Measurements from ENCODE around the gene BSG.
"Not testable (repeated sequence)": the region's sequence is repeated elsewhere in the genome, so short reads cannot be mapped to it uniquely, and the experiment has no call there.

BSG gene

DNA sequence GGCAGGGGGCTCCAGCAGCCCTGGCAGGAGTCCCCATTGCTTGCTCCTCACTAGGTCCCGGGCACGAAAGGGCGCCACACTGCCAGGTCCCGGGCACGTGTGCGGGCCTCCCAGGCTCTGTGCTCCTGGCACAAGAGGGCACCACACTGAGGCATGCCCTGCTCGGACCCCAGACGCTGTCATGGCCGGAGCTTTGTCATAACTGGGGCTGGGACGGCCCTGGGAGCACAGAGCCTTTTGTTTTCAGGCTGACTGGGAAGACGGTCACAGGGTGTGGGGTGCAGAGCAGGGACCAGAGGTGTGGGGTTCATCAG, 7.4 kb downstream of the BSG start:
- no peak for DNase-seq (ENCODE audit: low read depth in 1 of 2, low spot score in 1 of 2)
- in situ Hi-C loops (cut with HindIII; ENCODE audit: low pct_unique_long_range_greater_than_20kb, low sequenced_read_pairs), result no loop called here
- no peak for TF ChIP-seq JUND (IDR thresholded peaks at IDR 0.05; ENCODE audit: low read depth)

DNA sequence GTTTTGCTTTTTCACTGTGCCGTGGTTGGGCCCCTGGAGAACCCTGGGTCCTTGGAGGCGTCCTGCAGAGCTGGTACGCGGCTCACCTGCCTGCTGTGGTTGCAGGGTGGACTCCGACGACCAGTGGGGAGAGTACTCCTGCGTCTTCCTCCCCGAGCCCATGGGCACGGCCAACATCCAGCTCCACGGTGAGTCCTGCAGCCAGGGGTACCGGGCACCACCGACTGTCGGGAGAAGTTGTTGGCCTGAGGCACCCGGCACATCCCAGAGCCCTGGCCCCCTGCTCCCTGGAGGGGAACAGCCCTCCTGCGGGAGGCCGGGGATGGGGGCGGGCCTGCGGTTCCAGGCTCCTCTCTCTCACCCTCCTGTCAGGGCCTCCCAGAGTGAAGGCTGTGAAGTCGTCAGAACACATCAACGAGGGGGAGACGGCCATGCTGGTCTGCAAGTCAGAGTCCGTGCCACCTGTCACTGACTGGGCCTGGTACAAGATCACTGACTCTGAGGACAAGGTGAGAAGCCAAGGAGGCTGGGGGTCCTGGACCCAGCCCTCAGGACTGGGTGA, 8.0 kb downstream of the BSG start:
- TF ChIP-seq JUND (IDR thresholded peaks at IDR 0.05; ENCODE audit: low read depth), result no peak
- DNase-seq (ENCODE audit: low read depth in 1 of 2, low spot score in 1 of 2), result no peak
- in situ Hi-C loops (cut with HindIII; ENCODE audit: low pct_unique_long_range_greater_than_20kb, low sequenced_read_pairs), result no loop called here

DNA sequence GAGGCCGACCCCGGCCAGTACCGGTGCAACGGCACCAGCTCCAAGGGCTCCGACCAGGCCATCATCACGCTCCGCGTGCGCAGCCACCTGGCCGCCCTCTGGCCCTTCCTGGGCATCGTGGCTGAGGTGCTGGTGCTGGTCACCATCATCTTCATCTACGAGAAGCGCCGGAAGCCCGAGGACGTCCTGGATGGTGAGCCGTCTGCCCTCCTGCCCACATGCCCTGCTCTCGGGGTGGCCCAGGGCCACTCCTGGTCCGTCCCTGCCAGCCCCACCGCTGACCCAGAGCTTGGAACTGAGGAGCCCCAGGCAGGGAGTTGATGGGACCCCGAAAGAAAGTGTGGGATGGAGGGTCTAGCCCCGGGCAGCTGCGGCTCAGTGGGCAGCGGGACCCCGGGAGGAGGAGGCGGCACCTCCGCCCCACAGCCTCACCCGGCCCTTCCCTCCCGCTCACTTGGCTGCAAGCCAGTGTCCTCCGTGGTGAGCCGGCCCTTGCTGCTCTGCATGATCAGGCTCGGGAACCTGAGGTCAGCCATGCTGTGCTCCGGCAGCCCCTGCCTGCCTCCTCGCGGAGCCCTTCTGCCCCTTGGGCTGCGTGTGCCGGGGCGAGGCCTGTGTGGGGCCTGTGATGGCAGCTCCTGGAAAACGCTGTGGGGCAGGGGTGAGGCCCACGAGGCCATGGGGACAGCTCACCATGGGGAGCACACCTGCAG, 9.2 kb downstream of the BSG start:
- in situ Hi-C loops (cut with HindIII; ENCODE audit: low pct_unique_long_range_greater_than_20kb, low sequenced_read_pairs), result no loop called here
- no peak for TF ChIP-seq JUND (IDR thresholded peaks at IDR 0.05; ENCODE audit: low read depth)
- DNase-seq (ENCODE audit: low read depth in 1 of 2, low spot score in 1 of 2), result no peak

DNA sequence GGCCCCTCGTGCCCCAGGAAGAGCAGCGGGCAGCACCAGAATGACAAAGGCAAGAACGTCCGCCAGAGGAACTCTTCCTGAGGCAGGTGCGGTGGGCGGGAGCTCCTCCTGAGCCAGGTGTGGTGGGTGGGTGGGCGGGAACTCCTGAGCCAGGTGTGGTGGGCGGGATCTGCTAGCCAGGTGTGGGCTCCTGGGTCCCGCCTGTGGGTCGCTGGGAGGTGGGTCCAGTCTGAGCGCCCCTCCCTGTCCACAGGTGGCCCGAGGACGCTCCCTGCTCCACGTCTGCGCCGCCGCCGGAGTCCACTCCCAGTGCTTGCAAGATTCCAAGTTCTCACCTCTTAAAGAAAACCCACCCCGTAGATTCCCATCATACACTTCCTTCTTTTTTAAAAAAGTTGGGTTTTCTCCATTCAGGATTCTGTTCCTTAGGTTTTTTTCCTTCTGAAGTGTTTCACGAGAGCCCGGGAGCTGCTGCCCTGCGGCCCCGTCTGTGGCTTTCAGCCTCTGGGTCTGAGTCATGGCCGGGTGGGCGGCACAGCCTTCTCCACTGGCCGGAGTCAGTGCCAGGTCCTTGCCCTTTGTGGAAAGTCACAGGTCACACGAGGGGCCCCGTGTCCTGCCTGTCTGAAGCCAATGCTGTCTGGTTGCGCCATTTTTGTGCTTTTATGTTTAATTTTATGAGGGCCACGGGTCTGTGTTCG, 10.3 kb downstream of the BSG start:
- no peak for DNase-seq (ENCODE audit: low read depth in 1 of 2, low spot score in 1 of 2)
- no peak for TF ChIP-seq JUND (IDR thresholded peaks at IDR 0.05; ENCODE audit: low read depth)
- in situ Hi-C loops (cut with HindIII; ENCODE audit: low pct_unique_long_range_greater_than_20kb, low sequenced_read_pairs), result no loop called here

DNA sequence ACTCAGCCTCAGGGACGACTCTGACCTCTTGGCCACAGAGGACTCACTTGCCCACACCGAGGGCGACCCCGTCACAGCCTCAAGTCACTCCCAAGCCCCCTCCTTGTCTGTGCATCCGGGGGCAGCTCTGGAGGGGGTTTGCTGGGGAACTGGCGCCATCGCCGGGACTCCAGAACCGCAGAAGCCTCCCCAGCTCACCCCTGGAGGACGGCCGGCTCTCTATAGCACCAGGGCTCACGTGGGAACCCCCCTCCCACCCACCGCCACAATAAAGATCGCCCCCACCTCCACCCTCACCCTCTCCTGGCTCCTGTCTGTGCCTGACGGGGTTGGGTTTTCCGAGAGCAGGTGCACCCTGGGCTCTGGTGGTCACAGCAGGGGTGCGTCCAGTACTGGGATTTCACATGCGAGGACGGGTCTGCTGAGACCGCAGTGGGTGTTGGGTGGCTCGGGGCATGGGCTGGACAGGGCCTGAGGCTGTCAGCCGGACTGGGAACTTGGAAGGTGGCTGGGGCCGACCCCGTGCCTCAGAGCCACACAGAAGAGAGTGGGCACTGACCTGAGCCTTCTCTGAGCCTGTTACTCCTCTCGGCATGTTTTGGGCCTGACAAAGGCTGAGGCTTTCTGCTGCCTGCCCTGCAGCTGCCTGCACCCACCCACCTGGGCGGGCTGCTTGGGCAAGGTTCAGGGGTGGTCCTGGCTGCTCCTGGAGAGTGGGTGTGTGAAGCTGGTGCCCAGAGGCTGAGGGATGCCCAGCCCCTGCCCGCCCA, 11.0 kb downstream of the BSG start:
- in situ Hi-C loops (cut with HindIII; ENCODE audit: low pct_unique_long_range_greater_than_20kb, low sequenced_read_pairs), result no loop called here
- no peak for TF ChIP-seq JUND (IDR thresholded peaks at IDR 0.05; ENCODE audit: low read depth)
- DNase-seq (ENCODE audit: low read depth in 1 of 2, low spot score in 1 of 2), result no peak

DNA sequence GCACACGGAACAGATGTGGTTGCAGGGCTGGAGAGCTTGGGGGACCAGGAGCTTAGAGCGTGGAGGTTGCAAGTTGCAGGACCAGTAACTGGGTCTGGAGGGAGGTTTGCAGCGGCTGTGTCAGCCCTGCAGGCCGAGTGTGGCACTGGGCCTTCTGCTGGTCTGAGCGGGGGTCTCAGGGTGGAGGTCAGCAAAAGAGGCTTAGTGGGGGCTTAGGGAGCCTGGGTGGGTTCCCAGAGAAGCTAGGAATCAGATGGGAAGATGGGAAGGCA, 11.5 kb downstream of the BSG start:
- TF ChIP-seq JUND (IDR thresholded peaks at IDR 0.05; ENCODE audit: low read depth), result no peak
- in situ Hi-C loops (cut with HindIII; ENCODE audit: low pct_unique_long_range_greater_than_20kb, low sequenced_read_pairs), result no loop called here
- DNase-seq (ENCODE audit: low read depth in 1 of 2, low spot score in 1 of 2), result no peak

DNA sequence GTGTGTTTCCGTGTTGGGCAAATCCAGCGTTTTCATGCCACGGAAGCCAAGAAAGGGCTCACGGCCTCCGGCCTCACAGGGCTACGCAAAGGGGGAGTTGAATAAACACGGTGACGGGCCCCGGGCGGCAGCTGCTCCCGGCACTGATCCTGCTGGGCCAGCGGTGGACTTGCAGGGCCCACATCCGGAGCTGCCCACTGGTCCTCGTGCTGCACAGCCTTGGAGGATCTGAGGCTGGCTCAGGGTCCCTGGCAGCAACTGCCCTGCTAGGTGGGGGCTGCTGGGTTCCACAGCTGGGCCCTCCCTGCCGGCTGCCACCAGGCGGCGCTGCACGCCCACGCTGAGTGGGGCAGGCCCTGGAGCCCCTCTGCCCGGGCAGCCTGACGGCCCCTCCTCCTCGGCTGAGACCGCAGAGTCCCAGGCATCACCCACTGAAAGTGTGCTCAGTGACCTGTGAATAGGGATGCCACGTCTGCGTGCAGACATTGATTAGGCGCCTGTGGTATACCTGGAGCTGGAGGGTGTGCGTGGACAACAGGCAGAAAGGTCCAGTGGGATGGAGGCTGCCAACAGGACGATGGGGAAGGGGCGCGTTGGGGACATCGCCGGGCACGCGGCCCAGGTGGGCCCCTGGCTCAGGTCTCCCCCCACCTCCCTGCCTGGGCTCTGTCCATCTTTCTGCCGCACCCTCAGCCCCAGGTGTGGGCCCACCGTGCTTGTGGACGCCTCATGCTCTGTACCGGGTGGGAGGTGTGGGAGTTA, 12.0 kb downstream of the BSG start:
- no peak for TF ChIP-seq JUND (IDR thresholded peaks at IDR 0.05; ENCODE audit: low read depth)
- DNase-seq (ENCODE audit: low read depth in 1 of 2, low spot score in 1 of 2), result peak in 1 of 2 experiments; percentile 40
- in situ Hi-C loops (cut with HindIII; ENCODE audit: low pct_unique_long_range_greater_than_20kb, low sequenced_read_pairs), result no loop called here

DNA sequence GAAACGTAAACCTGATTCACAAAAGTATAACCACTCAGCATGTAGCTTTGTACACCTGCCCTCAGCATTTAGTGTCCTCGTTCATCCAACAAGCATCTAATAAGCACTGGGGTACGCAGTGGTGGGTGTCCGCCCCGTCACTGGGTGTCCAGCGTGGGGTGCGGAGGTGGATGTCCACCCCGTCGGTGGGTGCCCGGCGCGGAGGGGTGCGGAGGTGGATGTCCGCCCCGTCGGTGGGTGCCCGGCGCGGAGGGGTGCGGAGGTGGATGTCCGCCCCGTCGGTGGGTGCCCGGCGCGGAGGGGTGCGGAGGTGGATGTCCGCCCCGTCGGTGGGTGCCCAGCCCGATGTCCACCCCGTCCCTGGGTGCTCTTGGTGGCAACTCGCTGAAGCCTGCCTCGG, 12.8 kb downstream of the BSG start:
- in situ Hi-C loops (cut with HindIII; ENCODE audit: low pct_unique_long_range_greater_than_20kb, low sequenced_read_pairs); DNase-seq (ENCODE audit: low read depth in 1 of 2, low spot score in 1 of 2): not testable (repeated sequence)

DNA sequence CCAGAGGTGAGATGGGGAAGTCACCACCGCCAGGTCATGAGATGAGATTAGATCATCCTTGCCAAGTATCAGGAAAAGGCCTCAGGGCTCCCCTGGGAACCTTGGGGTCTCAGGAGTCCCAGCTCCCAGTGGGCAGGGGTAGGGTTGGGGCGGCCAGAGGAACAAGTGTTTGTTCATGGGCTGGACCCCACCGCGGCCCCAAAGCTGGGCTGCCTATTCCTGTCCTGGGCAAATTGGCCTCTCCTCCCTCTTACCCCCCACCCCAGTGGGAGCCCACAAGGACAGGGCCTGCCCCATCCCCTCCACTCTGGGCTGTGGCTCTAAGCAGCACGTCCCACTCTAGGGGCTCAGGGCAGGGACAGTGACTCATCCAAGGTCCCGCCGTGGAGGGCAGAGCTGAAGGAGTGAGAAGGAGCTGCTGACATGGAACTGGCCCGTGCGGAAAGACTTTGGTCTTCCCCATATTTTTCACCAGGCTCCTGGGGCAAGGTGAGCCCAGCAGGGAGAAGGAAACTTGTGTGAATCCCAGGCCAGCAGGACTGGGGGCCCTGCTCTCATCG, 13.2 kb downstream of the BSG start:
- DNase-seq (ENCODE audit: low read depth in 1 of 2, low spot score in 1 of 2), result no peak
- in situ Hi-C loops (cut with HindIII; ENCODE audit: low pct_unique_long_range_greater_than_20kb, low sequenced_read_pairs), result no loop called here
- TF ChIP-seq JUND (IDR thresholded peaks at IDR 0.05; ENCODE audit: low read depth), result no peak

DNA sequence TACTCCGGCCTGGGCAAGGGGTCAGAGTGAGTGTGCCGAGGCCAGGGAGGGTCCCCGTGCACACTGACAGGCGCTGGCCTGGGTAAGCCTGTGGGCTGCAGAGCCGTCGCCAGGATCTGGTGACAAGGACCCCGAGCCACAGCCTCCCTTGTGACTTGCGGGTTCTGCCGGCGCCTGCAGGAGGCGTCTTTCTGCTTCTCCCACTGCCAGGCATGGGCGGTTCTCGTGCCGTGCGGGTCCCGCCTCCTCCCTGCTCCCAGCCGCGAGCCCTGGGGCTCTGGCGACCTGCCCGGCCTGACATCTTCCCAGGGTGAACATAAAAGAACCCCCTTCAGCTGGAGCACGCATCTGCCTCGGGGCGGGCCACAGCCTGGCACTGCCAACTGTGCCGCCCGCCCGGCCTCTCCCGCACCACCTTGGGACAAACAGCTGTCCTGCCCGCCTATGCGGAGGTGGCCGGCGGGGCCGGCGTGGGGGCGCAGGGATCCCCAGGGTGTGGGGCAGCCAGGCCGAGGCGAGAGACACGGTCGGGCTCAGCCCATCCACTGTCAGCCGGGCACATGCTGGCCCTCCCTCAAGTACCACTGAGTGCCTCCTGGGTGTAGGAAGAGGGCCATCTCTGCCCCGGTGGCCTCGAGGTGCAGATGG, 15.8 kb downstream of the BSG start:
- no peak for TF ChIP-seq JUND (IDR thresholded peaks at IDR 0.05; ENCODE audit: low read depth)
- peak; percentile 61 to 86 for DNase-seq (ENCODE audit: low read depth in 1 of 2, low spot score in 1 of 2)
- in situ Hi-C loops (cut with HindIII; ENCODE audit: low pct_unique_long_range_greater_than_20kb, low sequenced_read_pairs), result no loop called here

DNA sequence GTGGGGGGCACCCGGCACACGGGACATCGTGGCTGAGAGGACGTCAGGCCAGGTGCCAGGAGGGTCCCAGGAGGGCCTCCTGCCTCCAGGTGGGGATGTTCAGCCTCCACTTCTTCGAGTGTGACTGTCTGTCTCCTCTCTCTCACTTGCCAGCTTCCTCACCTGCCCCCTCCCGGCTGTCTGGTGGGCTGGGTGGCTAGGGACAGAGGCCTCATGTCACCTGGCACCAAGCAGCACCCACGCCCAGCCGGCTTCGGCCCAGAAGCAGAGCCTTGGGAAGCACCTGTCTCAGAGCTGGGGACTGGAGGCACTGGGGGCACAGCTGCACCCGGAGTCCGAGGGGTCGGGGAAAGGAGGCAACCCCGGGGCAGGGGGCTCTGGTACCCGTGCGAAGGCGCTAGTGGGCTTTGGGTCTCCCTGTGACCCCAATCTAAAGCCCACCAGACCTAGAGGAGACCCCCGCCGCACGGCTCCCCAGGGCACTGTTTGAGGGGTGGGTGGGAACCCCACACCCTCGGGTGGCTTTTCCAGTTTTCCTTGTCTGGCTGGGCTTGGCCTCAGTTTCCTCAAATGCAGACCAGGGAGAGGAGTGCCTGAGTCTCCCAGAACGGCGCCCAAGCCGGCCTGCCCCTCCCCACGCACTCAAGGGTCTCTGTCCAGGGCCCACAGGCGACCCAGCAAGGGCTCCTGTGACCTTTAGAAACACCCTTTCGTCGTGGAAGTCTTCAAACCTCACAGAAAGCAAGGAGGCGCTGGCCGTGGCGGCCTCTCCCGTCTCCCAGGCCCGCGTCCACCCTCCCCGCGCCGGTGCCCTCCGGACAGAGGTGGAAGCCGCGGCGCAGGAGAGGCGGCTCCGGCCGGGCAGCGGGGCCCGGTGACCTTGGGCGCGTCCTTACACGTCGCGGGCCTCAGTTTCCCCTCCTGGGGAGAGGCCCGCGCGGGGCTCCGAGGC, 16.6 kb downstream of the BSG start:
- DNase-seq (ENCODE audit: low read depth in 1 of 2, low spot score in 1 of 2), result peak in 1 of 2 experiments; percentile 42
- TF ChIP-seq JUND (IDR thresholded peaks at IDR 0.05; ENCODE audit: low read depth), result no peak
- in situ Hi-C loops (cut with HindIII; ENCODE audit: low pct_unique_long_range_greater_than_20kb, low sequenced_read_pairs), result no loop called here

Data from T47D (cell line).